Motor neuron (in vitro differentiated cells): Measurements from ENCODE around the gene RFX6. TPM values are rescaled to one million over a fixed set of nuclear protein-coding genes. Genes with fewer than 3 reads are reported as not detected.

Experiments used
- ATAC-seq, 8 experiments: fragments of 200-7000 bp; cut with Tn5 transposase; replicated peaks in 6 of 8; 2 replicates each; pipeline ENCODE4 v1.8.0; 2021; ENCODE audit warnings: mild to moderate bottlenecking in 8 of 8, moderate library complexity in 8 of 8
- H3K27ac ChIP-seq, 2 donors: fragments of 250-450 bp; sonication (Bioruptor Pico); 2 replicates each; pipeline ENCODE4 v1.9.0; 2021; ENCODE audit warnings: antibody characterized with exemption in 2 of 2, mild to moderate bottlenecking in 2 of 2, moderate library complexity in 1 of 2
- H3K4me1 ChIP-seq, 2 donors: fragments of 250-450 bp; sonication (Bioruptor Pico); replicated peaks in 1 of 2; 2 replicates each; pipeline ENCODE4 v1.6.1; 2021; ENCODE audit warnings: antibody characterized with exemption in 2 of 2, mild to moderate bottlenecking in 2 of 2, moderate library complexity in 1 of 2
- H3K4me3 ChIP-seq, 5 donors: fragments of 250-450 bp; sonication (Bioruptor Pico); 2 replicates each; pipeline ENCODE4 v1.9.0; 2021; ENCODE audit warnings: antibody characterized with exemption in 5 of 5, mild to moderate bottlenecking in 5 of 5, moderate library complexity in 4 of 5
- WGBS, 10 experiments: fragments of 450-650 bp; shearing (Covaris generic); methylation state at CpG; one replicate each; pipeline ENCODE4 v1.0.0; 2022; 5-methylcytosine and 5-hydroxymethylcytosine counted together
- in situ Hi-C, 9 experiments: fragments of 400-800 bp; cut with MboI; loops; one replicate each; pipeline ENCODE4 v1.15.0; 2021; ENCODE audit warnings: low sequenced_read_pairs in 9 of 9, low pct_unique_long_range_greater_than_20kb in 2 of 9; ENCODE audit not compliant: unreplicated experiment in 9 of 9
- total RNA-seq, 8 experiments: library from RNA; unstranded; fragments of 300-600 nt; gene quantifications; 2 replicates each; pipeline versions ENCODE4 v1.2.3 to v1.2.4, GENCODE V29; 2022

Gene RFX6
- total RNA-seq, 8 experiments from 2014 or later, result 0.04 to 0.19 (median 0.05) TPM; not detected in 5

GRCh38 chr6:116925088-116925794 lies 48.2 kb downstream of the RFX6 start:
- Histone ChIP-seq H3K4me3 (no peak overlapping the region), H3K4me1 (no peaks in the 10 kb centered on the region), H3K27ac (no peak overlapping the region)
- in situ Hi-C loops, result no loop called here
- WGBS, 10 experiments, result 0 to 96% (median 79%) methylated on average over 3 to 9 of the region's 10 CpGs
- no peak for ATAC-seq

DNA sequence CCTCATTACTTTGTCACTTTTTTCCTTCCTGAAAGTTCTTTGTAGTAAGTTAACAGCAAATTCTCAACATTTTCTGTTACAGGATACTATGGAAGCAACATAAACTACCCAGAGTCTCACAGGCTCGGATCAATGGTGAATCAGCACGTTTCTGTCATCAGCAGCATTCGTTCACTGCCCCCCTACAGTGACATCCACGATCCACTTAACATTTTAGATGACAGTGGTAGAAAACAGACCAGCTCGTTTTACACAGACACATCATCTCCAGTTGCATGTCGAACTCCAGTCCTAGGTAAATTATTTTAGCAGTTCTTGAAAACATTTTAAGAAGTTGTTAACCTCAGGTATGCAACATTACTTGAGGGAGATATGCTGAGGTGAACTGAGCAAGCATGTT lies 51.6 kb downstream of the RFX6 start:
- in situ Hi-C loops, result no loop called here
- Histone ChIP-seq H3K27ac (no peak overlapping the region), H3K4me3 (no peak overlapping the region), H3K4me1 (peaks cover 4 to 5% of the 10 kb centered on the region in 2 donors)
- no peak for ATAC-seq
- 0 to 80% (median 42%) methylated on average over 1 to 6 of the region's 6 CpGs for WGBS, 10 experiments

DNA sequence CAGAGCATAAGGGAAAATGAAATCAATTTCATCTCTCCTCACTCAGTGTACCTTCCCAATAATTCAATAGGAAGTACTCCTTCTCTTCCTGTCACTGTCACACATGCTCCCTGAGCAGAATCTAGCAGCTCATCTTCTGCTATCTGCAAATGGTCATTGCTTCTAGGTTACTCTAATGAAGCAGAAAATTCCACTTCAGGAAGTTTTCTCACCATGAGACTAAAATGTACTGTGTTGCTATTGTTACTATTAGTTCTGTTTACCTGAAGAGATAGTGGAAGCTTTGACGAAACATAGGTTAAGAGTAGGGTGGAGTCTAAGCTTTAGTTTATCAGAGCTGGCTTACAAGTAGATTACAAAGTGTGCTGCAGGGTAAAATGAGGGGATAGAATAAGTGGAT lies 52.8 kb downstream of the RFX6 start:
- peaks cover 6 to 7% of the 10 kb centered on the region in 2 donors for H3K4me1 ChIP-seq
- 0 to 88% (median 38%) methylated on average over 1 of the region's 1 CpG; no CpG with 5 or more reads in 4 of the 10 experiments for WGBS, 10 experiments
- no peak for ATAC-seq
- in situ Hi-C loops, result no loop called here
- H3K4me3 ChIP-seq, result no peak overlapping the region
- no peak overlapping the region for H3K27ac ChIP-seq

DNA sequence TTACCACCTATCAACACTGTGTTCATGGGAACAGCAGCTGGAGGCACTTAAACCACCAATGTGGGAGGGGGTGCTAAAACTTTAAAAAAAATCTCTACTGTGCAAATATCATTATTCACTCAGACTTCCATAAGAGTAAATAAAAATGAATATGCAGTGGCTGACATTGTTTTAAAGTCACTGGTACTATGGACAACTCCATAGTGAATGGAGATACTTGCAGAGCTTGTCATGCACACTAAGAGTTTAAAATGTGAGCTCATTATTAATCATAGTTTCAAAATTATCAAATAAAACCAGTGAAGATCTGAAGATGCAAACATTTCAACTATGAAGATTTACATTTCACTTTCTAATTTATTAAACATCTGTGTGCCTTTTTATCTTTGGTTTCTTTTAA lies 54.4 kb downstream of the RFX6 start:
- no peak for ATAC-seq
- in situ Hi-C loops, result no loop called here

DNA sequence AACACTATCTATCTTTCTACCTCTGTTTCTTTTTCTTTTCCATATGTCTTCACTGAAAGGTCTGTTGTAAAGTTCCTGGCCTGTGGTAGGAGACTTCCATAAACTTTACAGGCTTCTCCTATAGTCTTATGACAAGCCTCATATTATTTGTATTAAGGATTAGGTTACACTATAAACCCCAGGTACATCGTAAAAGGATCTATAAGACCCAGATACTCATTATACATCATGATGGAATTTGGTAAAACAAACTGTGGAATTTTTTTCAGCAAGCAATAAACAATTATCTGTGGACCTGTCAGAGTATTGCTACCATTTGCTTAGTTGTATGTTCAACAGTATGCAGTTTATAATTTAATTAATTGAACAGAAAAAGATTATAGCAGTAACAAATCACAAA lies 55.5 kb downstream of the RFX6 start:
- H3K4me1 ChIP-seq, result peaks cover 6 to 7% of the 10 kb centered on the region in 2 donors
- no peak overlapping the region for H3K4me3 ChIP-seq
- in situ Hi-C loops, result no loop called here
- no peak overlapping the region for H3K27ac ChIP-seq
- 0 to 100% (median 80%) methylated on average over 1 of the region's 1 CpG; no CpG with 5 or more reads in 1 of the 10 experiments for WGBS, 10 experiments
- no peak for ATAC-seq

More for the DNA sequence above, 54.4 kb downstream of the RFX6 start:
- Histone ChIP-seq H3K27ac (no peak overlapping the region), H3K4me1 (peaks cover 6 to 7% of the 10 kb centered on the region in 2 donors), H3K4me3 (no peak overlapping the region)

GRCh38 chr6:116933485-116933884 lies 56.4 kb downstream of the RFX6 start:
- 0 to 50% (median 14%) methylated on average over 1 to 2 of the region's 2 CpGs; no CpG with 5 or more reads in 3 of the 10 experiments for WGBS, 10 experiments
- Histone ChIP-seq H3K4me3 (no peak overlapping the region), H3K4me1 (peaks cover 6 to 7% of the 10 kb centered on the region in 2 donors), H3K27ac (no peak overlapping the region)
- in situ Hi-C loops, result no loop called here
- peak in 5 of 8 experiments; percentile 50 to 94 (median 67) for ATAC-seq

GRCh38 chr6:116938305-116938704 lies 61.3 kb downstream of the RFX6 start:
- in situ Hi-C loops, result no loop called here
- no peak overlapping the region for H3K4me3 ChIP-seq
- WGBS, 10 experiments, result 0 to 100% (median 79%) methylated on average over 1 to 8 of the region's 8 CpGs

GRCh38 chr6:116941727-116942126 lies 64.7 kb downstream of the RFX6 start:
- H3K4me3 ChIP-seq, result no peak overlapping the region
- 0 to 60% (median 50%) methylated on average over 1 to 4 of the region's 4 CpGs for WGBS, 10 experiments
- ATAC-seq, result no peak
- H3K4me1 ChIP-seq, result no peaks in the 10 kb centered on the region
- in situ Hi-C loops, result no loop called here
- H3K27ac ChIP-seq, result no peak overlapping the region

More at GRCh38 chr6:116938305-116938704, 61.3 kb downstream of the RFX6 start:
- H3K4me1 ChIP-seq, result peaks cover 4 to 5% of the 10 kb centered on the region in 2 donors
- H3K27ac ChIP-seq, result no peak overlapping the region
- ATAC-seq, result no peak

DNA sequence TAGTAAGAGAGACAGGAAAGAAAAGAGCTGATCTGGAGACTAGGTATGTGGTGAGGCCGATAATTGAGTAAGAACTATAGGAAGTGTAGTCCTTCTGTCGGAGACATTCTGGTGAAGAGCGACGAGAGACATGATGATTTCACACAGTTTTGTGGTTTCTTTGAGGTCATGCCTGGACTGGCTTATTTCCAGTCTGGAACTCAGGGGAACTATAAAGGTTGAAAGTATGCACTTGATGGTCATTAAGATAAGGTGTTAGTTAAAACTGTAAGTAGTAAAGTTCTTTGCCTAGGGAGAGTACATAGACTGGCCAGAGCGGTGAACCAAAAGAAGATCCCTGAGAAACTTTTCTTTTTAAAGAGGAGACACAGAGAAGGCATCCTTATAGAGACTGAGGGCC lies 68.8 kb downstream of the RFX6 start:
- Histone ChIP-seq H3K4me3 (no peak overlapping the region), H3K27ac (no peak overlapping the region), H3K4me1 (no peaks in the 10 kb centered on the region)
- 6 to 100% (median 90%) methylated on average over 1 to 5 of the region's 5 CpGs for WGBS, 10 experiments
- in situ Hi-C loops, result no loop called here
- no peak for ATAC-seq

GRCh38 chr6:116948533-116949304 lies 71.7 kb downstream of the RFX6 start:
- ATAC-seq, result no peak
- in situ Hi-C loops, result no loop called here
- H3K4me1 ChIP-seq, result no peaks in the 10 kb centered on the region
- no peak overlapping the region for H3K27ac ChIP-seq
- H3K4me3 ChIP-seq, result no peak overlapping the region
- WGBS, 10 experiments, result 0 to 88% (median 73%) methylated on average over 1 of the region's 1 CpG; no CpG with 5 or more reads in 1 of the 10 experiments

- H3K27ac ChIP-seq, result no peak overlapping the region
- 0 to 81% (median 58%) methylated on average over 1 to 2 of the region's 2 CpGs; no CpG with 5 or more reads in 1 of the 10 experiments for WGBS, 10 experiments
- H3K4me3 ChIP-seq, result no peak overlapping the region
- ATAC-seq, result no peak
- no peaks in the 10 kb centered on the region for H3K4me1 ChIP-seq
- in situ Hi-C loops, result loop anchor here in 1 of 9 experiments (25.0 kb wide), 1 partner anchor 163 kb away; no protein-coding TSS in a partner anchor
Measured at GRCh38 chr6:116949964-116950363, 72.9 kb downstream of the RFX6 start.

DNA sequence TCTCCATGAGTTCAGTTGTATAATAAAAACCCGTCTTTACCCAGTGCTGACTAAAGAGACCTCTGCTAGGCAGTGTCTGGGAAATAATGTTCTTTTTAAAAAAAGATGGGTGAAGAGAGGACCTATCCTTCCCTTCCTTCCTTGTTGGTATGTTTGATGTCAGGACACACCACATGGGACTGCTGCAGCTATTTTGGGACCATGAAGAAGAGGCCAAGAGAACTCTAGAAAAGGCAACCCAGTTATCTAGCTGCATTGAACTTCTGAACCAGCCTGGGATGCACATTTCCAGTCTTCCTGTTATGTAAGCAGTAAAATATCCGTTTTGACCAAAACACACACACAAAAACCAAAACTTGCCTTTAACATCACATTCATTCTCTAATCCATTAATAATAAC lies 77.3 kb downstream of the RFX6 start:
- in situ Hi-C loops, result loop anchor here in 1 of 9 experiments (25.0 kb wide), 1 partner anchor 167 kb away; no protein-coding TSS in a partner anchor
- no peak overlapping the region for H3K4me3 ChIP-seq
- no peaks in the 10 kb centered on the region for H3K4me1 ChIP-seq
- no peak for ATAC-seq
- H3K27ac ChIP-seq, result no peak overlapping the region
- WGBS, 10 experiments, result 0 to 57% (median 23%) methylated on average over 1 to 2 of the region's 2 CpGs; no CpG with 5 or more reads in 1 of the 10 experiments

DNA sequence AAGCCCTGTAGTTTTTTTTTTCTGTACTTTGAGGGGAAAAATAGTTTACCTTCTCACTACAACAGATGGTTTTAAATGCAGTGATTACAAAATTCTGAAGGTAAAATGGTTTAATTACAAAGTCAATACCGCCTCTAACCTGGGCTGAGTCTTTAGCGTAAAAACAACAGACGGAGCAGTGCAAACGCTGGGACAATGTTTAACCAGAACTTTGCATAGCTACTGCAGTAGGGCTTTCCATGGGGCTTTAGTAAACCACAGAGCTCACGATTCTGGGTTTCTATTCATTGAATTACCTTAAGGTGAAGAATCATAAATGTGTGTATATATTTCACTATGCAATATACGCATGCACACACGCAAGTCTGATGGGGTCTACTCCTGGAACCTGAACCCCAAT lies 77.9 kb downstream of the RFX6 start:
- 33 to 100% (median 51%) methylated on average over 1 to 7 of the region's 7 CpGs for WGBS, 10 experiments
- Histone ChIP-seq H3K4me1 (no peaks in the 10 kb centered on the region), H3K4me3 (no peak overlapping the region), H3K27ac (no peak overlapping the region)
- ATAC-seq, result no peak
- in situ Hi-C loops, result loop anchor here in 1 of 9 experiments (25.0 kb wide), 1 partner anchor 168 kb away; no protein-coding TSS in a partner anchor
